NCI-H748 treated with DMSO at 0.1 percent for 48 hours (cell line): ENCODE results near the gene LYSMD1.

Source experiments
- DNase-seq: peaks from one replicate; lab custom pipeline; 2025; lab: John Stamatoyannopoulos, UW

The LYSMD1 gene

DNA sequence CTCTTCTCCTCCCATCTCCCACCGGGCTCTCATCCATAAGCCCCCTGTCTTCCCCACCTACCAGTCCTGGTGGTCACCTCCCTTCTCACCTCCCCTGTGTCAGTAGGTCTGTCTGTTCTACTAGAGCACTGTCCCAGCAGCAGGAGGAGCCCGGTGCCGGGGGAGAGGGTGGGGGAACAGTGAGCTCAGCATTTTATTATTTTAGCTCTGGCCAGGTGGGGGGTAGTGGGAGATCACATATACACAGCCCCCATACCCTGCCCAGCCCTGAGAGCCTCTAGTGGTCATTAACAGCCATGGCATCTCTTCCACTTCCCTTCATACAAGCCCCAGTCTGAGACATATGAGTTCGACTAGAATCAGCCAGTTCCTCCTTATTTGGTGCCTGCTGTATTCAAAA lies 10.2 kb upstream of the LYSMD1 start, which contains the start of gene TMOD4:
TSS of gene TMOD4 (minus strand) at position 119 of the 400 bp plus-strand sequence. CDS start 1,106 bp downstream, outside the sequence.
- DNase-seq = no peak

DNA sequence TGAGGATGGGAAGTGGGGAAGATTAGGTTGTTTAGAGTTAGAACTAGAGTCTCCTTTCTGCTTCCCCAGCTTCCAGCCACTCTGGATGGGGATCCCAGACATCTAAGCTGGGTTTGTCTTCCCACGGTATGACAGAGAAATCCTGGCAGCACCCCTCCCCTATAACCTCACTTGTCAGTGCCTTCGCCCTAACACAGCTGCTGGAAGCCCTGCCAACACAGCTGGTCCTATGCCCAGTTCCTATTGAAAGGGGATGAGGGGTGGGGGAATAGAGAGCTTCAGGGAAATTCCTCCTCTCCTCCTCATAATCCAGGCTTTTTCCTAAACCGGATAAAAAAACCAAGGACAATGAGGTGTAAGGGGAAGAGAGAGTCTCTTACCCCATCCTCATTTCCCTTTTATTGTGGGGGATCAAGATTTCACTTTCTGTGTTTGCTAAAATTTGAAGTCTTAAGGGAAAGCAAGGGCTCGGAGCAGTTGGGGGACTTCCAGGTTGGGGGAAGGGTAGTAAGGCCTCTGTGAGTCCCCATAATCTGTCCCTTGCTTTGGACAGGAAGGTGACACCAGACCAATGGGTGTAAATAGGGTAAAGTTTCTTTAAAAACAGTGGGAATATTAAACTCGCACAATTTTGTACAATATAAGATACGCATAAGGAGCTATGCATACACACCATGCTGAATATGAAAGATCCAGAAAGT lies 9.5 kb upstream of the LYSMD1 start:
- no peak for DNase-seq

DNA sequence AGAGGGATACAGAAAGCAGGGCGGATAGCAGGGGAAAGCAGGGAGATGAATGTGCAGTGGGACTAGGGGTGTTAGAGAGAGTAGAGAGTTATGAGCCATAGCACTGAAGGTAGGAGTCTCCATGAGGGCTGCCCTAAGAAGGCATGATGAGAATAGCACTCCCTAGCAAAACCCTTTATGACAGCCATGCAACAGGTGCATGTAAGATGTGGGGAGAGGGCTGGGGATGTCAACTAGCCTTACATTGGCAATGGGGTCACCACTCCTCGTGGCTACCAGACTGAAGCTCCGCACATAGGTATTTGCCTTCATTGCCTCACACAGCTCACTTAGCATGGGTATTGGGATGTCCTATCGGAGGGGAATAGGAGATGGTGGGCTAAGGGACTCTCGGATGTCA lies 5.5 kb upstream of the LYSMD1 start:
- no peak for DNase-seq

DNA sequence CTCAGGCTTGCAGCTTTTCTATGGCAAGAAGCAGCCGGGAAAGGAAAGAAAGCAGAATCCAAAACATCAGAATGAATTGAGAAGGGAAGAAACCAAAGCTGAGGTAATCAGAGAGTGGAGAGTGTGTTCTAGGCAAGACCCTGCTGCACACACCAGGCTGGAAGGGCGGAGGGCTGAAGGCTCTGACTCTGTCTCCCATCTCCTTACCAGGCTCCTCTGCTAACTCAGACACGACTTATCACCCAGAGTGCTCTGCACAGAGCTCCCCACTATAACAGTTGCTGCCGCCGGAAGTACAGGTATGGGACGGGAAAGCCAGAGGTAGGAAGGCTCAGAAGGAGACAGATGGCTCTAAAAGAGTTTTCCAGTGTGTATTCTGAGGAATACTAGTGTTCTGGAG lies 1.4 kb upstream of the LYSMD1 start:
- no peak for DNase-seq

DNA sequence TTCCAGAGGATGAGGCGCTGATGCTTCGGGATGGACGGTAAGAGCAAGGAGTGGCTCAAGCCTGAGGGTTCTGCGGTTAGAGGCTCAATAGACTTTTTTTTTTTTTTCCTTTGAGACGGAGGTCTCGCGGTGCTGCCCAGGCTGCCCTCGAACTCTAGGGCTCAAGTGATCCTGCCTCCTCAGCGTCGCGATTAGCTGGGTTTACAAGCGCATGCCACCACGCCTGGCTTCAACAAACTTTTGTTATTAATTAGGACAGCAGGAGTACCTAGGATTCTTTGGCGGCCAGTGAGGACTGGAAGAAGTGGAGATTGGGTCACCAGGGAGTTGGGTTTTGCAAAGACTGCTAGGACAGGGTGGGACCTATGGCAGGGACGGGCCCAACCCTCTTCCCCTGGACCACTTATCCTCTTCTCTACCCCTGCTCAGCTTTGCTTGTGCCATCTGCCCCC lies 829 bp upstream of the LYSMD1 start:
- DNase-seq = no peak

DNA sequence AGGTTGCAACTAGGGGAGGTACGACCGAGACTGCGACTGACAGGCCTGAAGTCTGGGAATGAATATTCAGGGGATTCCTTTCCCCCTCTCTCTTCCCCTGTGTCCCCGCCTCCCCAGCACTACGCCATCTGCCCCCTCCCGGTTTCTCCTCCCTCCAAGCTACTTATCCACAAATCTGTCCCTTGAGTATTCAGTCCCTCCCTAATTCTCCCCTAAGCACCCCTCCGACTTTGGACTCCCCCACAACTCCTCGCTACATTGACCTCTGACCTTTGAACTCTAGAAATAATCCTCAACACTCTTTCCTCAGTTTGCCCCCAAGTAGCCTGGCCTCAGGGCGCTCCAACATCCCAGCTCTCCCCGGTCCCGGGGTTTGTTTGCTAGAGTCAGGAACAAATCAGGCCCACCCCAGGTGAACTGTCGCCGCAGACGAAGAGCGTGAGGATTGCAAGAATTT lies 393 bp downstream of the LYSMD1 start:
- DNase-seq = peak; percentile 69

DNA sequence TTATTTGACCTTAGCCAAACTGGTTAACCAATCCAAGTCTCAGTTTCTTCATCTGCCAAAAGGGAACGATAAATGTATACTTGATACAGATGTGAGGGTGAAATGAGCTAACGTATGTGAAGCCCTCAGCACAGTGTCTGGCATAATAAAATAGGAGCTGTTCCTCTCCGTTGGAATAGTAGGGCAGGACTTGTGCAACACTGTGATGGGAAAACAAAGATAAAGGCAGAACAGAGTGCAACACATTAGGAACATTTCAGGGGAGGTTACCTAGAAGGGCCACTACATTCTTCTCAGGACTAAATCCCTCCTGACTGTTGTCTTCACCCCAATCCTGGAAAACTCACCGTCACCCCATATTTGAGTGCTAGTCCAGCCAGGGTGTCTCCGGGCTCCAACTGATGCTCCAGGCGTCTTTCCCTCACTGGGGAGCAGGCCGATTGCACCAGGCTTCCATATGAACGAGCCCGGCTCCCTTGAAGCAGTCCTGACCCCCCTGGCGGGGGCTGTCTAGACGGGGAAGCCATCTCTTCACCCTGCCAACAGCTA lies 896 bp downstream of the LYSMD1 start:
- no peak for DNase-seq

DNA sequence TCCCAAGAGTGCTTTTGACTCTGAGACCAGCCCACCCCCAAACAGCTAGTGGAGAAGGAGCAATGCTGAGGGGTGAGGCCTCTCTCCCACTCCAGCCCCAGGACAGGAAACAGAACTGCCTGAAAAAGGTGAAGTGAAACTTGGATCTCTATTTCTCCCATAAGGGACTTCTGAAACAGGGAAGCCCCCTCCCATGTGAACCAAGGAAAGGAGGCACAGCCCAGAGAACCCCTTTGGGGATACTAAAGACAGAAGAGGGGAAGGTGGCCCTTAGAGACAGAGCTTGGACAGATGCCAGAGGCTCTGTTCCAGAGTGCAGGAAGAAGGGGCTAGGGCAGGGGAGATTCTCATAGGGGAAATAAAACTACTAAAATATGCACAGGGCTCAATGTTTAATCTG lies 6.3 kb downstream of the LYSMD1 start:
- DNase-seq = no peak

DNA sequence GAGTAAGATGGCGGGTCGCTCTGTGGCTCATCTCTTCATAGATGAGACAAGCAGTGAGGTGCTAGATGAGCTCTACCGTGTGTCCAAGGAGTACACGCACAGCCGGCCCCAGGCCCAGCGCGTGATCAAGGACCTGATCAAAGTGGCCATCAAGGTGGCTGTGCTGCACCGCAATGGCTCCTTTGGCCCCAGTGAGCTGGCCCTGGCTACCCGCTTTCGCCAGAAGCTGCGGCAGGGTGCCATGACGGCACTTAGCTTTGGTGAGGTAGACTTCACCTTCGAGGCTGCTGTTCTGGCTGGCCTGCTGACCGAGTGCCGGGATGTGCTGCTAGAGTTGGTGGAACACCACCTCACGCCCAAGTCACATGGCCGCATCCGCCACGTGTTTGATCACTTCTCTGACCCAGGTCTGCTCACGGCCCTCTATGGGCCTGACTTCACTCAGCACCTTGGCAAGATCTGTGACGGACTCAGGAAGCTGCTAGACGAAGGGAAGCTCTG lies 6.9 kb downstream of the LYSMD1 start:
- DNase-seq = no peak

DNA sequence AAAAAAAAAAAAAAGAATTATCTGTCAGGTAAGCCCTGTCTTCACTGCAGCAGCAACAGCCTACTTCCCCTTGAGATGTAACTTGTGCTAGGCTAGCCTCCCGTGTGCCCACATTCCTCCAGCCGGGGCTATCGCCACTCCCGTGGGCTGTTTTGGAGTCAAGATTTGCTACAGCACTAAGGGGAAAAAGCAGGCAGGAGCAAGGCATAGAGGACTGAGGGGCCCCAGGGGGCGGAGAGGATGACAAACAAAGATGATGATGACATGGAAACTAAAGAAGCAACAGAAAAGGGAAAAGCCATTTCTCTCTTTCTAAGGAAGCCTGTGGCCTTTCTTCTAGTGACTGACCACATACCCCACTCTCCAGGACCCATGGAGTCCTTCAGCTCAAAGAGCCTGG lies 7.4 kb downstream of the LYSMD1 start:
- DNase-seq = no peak

DNA sequence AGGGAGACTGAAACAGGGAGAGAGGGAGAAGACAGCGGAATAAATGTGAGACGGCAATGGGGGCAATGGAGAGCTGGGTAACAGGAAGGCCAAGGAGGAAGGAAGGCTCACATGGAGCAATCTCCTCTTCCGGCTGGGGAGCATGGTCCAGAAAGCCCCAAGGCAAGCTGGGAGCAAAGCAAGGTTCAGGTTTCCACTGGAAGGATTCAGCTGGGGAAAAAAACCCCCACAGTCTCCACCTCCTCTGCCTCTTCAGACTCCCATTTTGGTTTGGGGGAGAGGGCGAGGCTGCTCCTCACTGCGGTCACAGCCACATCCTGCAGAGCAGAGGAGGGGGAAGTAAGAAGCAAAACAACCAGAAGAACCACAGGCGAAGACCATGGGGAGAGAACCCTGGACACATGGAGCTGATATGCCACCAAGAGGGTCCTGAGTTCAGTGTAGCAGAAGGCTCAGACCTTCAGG lies 8.6 kb downstream of the LYSMD1 start:
- no peak for DNase-seq

DNA sequence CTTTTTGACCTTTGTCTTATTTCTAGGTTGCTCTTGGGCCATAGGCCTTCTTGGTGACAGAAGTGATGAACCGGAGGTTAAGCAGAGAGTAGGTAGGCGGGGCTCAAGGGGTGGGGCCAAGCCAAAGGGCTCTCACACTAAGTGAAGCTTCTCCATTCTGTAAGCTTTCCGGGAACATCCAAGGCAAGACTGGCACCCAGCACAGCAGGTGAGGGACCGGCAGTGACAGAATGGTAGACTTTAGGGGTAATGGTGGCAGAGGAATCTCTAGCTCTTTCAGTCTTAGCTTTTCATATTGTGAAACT lies 9.2 kb downstream of the LYSMD1 start, which contains the start of gene TNFAIP8L2:
TSS of gene TNFAIP8L2 (plus strand) at position 135 of the 305 bp plus-strand sequence. CDS start 2,049 bp downstream, outside the sequence.
- no peak for DNase-seq

DNA sequence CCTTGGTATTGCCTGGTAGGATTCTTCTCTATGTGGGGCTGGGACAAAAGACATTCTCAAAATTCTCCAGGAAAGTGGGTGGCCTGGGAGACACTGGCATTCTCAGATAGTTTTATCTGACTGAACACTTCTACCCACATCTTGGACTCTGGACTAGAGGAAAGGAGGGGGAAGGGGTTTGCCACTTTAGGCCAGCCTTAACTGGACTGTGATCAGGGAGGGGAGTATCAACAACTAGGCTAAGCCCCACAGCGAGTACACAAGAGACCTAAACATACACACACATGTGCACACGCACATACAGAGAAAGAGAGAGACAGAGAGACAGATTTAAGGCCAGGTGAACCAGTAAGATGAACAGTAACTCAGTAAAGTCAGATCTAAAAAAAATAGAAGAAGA lies 18.0 kb downstream of the LYSMD1 start:
- no peak for DNase-seq

DNA sequence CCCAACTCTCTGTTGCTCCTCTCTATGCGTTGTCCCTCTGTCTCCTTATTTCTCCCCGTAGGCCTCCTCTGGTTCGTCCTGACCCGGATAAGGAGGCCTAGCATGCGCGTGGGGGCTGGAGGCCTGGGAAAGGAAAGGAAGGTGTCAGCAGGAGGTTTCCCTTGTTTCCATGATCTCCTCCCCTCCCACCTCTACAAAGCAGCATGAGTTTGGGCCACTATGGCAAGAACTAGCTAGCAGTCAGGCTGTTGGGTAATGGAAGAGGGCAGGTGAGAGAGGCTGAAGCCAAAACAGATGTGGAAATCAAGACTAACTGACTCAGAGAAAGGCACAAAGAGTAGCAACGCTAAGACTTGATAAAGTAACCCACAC lies 18.6 kb downstream of the LYSMD1 start:
- no peak for DNase-seq

DNA sequence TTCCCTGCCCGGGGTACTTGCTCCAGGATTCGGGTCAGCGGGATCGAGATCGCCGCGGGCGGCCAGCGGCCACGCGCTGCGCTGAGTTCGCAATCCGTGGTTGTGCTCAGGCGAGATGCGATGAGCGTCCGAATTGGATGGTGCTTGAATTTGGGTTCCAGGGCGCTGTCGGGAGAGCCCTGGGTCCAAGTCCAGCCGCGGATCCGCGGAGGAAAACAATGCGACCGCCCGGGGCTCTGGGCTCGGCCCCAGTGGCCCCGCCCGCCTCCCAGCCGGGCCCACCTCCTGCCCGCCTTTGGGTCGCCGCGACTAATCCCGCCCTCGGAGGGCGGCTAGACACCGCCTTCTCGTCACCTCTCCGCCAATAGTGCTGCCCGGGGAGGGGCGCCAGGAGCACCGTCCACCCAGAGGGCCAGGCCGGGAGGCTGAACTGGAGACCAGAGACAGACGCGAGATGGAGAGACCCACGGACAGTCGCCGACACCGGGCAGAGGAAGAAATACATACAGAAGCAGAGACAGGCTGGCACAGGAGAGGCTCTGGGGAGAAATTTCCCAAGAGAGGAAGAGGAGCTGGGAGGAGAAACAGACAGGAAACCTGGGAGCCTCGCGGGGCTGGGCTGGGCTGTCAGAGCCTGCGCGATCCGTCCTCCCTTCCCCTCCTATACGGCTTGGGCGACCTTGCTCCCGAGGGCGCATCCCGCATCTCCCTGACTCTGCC lies 19.1 kb downstream of the LYSMD1 start, which contains the start of gene SEMA6C:
TSS of gene SEMA6C (minus strand) at position 220 of the 720 bp plus-strand sequence. CDS start 4,010 bp downstream, outside the sequence.
- peak; percentile 84 for DNase-seq

DNA sequence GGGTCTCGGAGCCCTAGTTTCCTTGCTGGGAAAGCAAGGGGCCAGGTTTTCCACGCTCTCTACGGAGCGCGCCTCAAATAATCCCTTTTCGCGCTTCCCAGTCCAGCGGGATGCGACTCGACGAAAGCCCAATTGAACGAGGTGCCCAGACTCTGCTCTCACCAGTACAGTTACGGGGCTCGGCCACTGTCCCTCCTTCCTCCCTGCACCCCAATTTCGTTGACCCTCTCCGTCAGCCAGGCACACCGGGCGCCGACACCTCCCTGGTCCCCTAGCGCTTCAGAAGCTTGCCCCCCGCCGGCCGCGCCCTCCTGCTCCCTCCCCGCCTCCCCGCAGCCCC lies 19.7 kb downstream of the LYSMD1 start:
- no peak for DNase-seq

DNA sequence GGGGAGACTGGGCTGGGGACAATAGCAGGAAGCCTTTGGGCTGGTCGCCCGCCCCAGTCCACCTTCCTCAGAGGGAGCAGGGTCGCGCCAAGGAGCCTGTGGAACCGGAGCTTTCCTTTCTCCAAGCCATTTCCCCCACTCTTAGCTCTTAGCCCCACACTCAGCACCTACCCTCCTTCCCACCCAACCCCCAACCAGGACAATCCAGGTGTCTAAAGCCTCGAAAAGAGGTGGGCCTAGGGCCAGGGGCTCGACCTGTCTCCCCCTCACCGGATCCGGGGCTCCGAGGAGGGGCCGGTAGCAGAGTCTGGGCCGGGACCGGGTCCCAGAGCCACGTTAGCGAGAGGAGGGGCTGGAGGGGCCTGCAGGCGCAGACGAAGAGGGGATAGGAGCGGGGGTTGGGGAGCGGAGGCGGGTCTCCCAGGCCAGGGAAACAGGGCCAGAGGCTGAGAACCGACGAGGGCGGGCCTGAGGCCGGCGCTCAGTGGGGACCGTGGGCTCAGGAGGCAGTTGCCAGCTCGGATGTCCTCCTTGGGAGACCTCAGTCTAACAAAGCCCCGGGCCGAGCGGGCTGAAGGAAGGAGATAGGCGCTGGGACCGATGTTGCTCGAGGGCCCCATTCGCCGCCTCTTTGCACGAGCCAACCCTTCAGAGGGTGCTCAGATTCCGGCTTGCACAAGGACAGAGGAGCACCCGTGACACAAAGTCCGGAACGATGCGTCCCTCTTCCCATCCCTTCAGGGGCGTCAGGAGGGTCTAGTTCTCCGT lies 20.2 kb downstream of the LYSMD1 start:
- no peak for DNase-seq

DNA sequence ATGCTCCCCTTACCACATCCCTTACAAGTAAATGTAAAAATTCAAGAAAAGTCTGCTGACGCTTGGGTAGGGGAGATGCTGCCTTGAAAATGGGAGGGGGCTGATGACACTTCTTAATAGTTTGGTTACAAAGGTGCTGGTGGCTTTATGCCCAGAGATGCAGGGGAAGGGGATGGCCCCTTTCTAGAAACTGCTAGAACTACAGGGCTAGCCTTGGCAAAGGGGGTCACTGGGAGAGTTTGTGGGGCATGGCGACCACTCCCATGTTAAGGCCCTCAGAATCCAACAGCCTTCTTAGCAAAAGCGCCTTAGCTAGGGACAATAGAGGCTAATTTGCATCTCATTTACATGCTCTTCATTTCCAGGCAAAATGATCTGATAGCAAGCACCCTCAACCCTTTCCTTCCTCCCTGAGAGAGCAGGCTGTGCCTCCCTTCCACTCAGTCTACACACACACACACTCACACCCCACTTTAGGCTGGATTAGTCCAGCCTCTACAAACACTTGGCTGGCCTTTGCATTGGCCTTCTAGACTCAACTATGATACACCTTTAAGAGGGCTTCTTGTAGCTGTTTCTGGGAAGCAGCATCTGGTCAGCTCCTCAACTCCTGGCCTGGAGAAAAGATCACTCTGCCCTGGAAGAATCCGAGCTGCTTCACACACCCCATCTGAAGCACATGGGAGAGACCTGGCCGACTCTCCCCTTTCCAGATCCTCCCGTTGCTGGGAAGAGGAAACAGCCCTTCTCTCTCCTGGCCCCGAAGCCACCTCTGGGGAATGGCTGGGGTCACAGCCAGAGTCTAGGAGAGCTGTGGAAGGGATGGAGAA lies 21.0 kb downstream of the LYSMD1 start:
- no peak for DNase-seq

DNA sequence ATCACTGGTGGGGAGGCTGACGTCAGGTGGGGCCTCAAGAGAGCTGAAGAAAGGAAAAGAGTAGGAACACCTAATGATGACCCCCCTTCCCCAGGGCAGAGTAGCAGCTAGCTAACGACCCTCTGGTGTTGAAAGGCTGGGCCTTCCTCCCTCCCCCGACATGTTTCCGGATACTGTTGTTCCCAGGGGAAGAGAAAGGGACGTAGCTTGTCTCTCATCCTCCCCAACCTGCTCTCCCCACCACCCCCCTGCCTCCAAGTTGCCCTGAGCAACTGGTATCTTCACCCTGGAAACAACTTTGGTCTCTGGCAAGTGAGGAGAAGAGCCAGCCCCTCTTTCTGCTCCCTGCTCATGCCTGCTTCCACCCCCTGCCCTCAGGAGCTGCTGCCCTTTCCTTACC lies 21.7 kb downstream of the LYSMD1 start:
- no peak for DNase-seq

DNA sequence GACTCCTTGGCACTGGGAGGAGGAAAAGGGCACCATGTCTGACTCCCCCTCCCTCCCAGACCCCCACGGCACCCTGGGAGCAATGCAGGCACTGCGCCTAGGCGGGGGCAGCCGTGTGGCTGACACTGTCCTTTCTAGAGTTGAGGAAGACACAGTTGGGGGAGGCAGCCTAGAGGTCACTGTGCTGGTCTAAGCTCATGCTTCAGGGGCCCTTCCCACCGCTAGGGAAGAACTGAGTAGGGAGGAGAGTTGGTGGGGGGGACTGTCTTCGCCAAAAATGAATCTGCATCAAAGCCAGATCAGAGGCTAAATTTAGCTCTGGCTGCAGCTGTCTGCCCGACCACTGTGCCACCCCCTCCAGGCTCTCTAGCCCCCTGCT lies 22.7 kb downstream of the LYSMD1 start:
- DNase-seq = no peak

DNA sequence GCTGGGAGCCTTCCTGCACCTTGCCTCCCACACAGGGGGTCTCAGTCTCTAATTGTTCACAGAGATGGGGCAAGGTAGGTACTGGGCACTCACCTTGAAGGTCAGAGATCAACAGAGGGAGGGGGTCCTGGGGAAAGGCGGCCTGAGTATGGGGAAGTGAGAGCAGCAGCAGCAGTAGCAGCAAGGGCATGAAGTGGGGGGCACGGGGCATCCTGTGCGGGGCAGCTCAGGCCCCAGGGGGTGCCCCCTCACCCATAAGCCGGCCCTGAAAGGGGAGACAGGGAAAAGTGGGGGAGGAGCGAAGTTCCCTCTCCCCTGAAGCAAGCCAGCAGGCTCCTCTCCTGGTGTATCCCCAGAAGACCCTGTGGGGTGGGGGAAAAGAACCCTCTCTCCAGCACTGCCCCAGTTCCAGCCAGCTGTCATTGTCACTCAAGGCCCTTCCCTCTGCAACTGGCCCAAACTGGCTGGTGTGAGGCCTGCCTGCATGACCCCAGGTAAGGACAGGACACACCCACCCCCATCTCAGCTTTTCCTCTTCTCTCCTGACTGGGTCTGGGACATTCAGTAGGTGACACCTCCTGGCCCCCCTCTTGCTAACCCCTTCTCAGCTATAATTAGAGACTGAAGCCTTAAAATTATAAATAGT lies 23.2 kb downstream of the LYSMD1 start:
- no peak for DNase-seq
